GM20000 (cell line): ENCODE measurements around the gene DAB2IP.
A peak's percentile ranks its signal among the peaks of the same experiment; 100 is the strongest.

Experiments used
- DNase-seq: peaks from one replicate; pipeline ENCODE4 v3.0.0; 2012; ENCODE audit warnings: low spot score
- TF ChIP-seq, protein P1 (sequence below): IDR thresholded peaks from 2 replicates; pipeline ENCODE4 v1.5.1; 2012; ENCODE audit warnings: mild to moderate bottlenecking, control low read depth; ENCODE audit errors: extremely low read depth, missing control alignments

The DAB2IP gene

DNA sequence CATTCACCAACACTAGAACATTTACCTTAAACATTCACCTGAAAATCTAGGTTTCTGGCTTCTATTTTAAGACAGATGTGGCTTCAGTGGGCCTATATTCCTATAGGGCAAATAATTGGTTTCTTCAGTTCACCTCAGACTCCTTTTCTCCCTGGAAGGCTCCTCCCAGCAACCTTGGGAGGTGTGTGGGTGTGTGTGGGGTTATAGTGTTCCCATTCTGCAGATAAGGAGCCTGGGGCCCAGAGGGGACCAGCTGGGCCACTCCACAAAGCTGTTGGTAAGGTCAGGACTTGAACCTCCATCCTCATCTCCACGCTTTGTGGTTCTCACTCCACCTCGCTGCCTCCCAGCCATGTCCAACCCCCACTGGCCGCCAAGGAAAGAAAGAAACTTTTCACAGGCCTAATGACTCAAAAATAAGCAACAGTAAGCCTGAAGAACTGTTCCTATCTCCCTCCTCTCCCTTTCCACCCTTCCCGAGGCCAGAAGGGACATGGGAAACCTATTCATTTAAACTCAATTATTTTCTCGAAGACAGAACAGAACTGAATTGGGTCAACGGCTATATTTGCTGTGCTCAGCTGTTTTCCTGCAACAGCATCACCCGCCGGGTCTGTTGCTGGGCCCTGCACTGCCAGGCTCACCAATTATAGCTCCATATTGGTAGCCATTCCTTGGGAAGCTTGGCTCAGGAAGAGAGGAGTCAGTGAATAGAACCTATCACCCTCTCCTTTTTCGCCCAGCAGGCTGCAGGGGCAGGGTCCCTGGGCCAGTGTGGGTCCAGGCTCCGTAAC lies 78.5 kb downstream of the DAB2IP start:
- TF ChIP-seq, protein P1, sequence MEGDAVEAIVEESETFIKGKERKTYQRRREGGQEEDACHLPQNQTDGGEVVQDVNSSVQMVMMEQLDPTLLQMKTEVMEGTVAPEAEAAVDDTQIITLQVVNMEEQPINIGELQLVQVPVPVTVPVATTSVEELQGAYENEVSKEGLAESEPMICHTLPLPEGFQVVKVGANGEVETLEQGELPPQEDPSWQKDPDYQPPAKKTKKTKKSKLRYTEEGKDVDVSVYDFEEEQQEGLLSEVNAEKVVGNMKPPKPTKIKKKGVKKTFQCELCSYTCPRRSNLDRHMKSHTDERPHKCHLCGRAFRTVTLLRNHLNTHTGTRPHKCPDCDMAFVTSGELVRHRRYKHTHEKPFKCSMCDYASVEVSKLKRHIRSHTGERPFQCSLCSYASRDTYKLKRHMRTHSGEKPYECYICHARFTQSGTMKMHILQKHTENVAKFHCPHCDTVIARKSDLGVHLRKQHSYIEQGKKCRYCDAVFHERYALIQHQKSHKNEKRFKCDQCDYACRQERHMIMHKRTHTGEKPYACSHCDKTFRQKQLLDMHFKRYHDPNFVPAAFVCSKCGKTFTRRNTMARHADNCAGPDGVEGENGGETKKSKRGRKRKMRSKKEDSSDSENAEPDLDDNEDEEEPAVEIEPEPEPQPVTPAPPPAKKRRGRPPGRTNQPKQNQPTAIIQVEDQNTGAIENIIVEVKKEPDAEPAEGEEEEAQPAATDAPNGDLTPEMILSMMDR: no peak
- no peak for DNase-seq

GRCh38 chr9:121731090-121731489 lies 79.7 kb downstream of the DAB2IP start:
- TF ChIP-seq, protein P1: no peak

GRCh38 chr9:121731919-121732318 lies 80.5 kb downstream of the DAB2IP start:
- TF ChIP-seq, protein P1: no peak
- DNase-seq: no peak

More at GRCh38 chr9:121731090-121731489, 79.7 kb downstream of the DAB2IP start:
- DNase-seq: no peak

- TF ChIP-seq, protein P1: no peak
- no peak for DNase-seq
Observed at GRCh38 chr9:121732389-121732788, 81.0 kb downstream of the DAB2IP start.

GRCh38 chr9:121732886-121733285 lies 81.5 kb downstream of the DAB2IP start:
- TF ChIP-seq, protein P1: no peak
- DNase-seq: no peak

- TF ChIP-seq, protein P1: no peak
Observed at GRCh38 chr9:121734465-121734864, 83.0 kb downstream of the DAB2IP start.

GRCh38 chr9:121735065-121735792 lies 83.8 kb downstream of the DAB2IP start:
- TF ChIP-seq, protein P1: no peak
- DNase-seq: peak; percentile 64

More at GRCh38 chr9:121734465-121734864, 83.0 kb downstream of the DAB2IP start:
- DNase-seq: no peak
